ENCODE measurements around the gene PRDM12. TPM values are rescaled to one million over a fixed set of nuclear protein-coding genes. Genes with fewer than 3 reads are reported as not detected.
A peak's percentile ranks its signal among the peaks of the same experiment; 100 is the strongest.

The PRDM12 gene
- total RNA-seq, 4 donors from 2014 or later: not detected

DNA sequence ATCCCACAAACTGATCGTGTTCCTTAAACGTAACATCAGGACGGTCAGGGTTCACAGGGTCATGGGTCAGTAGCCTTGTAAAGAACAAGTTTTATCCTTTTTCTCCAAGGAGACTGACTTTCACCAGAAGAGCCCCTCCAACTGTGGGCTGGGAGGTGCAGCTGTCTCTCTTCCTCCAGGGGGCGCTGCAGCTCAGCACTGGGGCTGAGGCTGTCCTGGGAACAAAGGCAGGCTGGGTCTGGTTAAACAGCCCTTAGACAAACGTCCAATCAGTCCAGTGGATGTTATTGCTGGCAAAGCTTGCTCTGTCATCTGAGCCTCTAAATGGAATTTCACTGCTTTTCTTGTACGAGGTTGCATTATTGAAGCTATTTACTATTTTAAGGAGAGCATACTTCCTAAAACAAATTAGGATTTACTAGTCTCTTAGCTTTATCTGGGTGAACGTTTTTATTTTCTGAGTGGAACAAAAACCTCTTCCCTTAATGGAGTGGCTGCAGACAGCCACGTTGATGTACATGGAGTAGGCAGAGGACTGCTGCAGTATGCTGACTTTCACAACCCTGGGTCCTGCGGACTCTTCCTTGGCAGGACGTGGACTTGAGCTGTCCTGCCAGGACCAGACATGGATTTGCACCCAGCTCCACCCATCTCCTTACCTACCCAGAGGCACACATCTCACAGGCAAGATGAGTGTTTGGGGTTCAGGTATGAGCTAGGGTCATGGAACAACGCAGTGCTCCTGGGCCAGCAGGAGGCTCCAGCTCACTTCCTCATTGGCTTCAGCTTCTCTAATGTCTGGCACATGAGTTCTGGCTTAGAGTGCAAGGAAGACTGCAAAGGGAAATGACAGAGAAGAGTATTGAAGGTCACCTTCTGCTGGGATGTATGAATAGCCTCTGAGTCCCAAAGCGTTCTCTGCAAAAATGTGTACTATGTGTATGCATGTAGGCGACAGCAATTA is 36.9 kb downstream of the PRDM12 start:
- no peaks in the 10 kb centered on the region for H3K4me1 ChIP-seq
- intact Hi-C loops (cut with DNase I; ENCODE audit: low total_unique reads): loop anchor here (5.0 kb wide), 1 partner anchor 236 kb away; the partner anchor contains the start of gene FIBCD1
- H3K27me3 ChIP-seq: no peaks in the 10 kb centered on the region
- peak; percentile 60 to 66 for DNase-seq
- no peak for TF ChIP-seq POLR2A (IDR thresholded peaks at IDR 0.05)
- TF ChIP-seq, protein P1, sequence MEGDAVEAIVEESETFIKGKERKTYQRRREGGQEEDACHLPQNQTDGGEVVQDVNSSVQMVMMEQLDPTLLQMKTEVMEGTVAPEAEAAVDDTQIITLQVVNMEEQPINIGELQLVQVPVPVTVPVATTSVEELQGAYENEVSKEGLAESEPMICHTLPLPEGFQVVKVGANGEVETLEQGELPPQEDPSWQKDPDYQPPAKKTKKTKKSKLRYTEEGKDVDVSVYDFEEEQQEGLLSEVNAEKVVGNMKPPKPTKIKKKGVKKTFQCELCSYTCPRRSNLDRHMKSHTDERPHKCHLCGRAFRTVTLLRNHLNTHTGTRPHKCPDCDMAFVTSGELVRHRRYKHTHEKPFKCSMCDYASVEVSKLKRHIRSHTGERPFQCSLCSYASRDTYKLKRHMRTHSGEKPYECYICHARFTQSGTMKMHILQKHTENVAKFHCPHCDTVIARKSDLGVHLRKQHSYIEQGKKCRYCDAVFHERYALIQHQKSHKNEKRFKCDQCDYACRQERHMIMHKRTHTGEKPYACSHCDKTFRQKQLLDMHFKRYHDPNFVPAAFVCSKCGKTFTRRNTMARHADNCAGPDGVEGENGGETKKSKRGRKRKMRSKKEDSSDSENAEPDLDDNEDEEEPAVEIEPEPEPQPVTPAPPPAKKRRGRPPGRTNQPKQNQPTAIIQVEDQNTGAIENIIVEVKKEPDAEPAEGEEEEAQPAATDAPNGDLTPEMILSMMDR (IDR thresholded peaks at IDR 0.05): peak; percentile 74 to 81 (median 81)
- H3K9me3 ChIP-seq: no peaks in the 10 kb centered on the region
- H3K36me3 ChIP-seq: no peaks in the 10 kb centered on the region
- H3K4me3 ChIP-seq: no peak overlapping the region
- H3K27ac ChIP-seq: no peak overlapping the region

DNA sequence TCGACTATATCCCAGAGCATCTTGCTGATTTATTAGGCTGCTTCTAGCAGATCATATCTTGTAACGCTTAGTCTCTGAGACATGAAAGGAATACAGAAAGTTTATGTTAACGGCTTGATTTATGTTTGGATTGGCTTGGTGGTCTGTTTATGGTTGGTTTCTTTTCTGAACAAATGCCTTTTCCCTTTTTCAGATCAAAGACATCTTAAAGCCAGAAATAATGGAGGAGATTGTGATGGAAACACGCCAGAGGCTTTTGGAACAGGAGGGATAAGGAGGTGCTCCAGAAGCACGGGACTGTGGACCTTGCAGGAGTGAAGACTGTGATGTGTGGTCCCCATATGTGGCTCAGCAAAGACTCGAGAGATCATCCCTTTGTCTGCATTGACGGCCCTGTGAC is 39.1 kb downstream of the PRDM12 start:
- no peaks in the 10 kb centered on the region for H3K9me3 ChIP-seq
- DNase-seq: no peak
- no peaks in the 10 kb centered on the region for H3K36me3 ChIP-seq
- TF ChIP-seq, protein P1 (IDR thresholded peaks at IDR 0.05): no peak
- no peak for TF ChIP-seq POLR2A (IDR thresholded peaks at IDR 0.05)
- intact Hi-C loops (cut with DNase I; ENCODE audit: low total_unique reads): loop anchor here (5.0 kb wide), 1 partner anchor 234 kb away; the partner anchor contains the start of gene FIBCD1
- H3K27me3 ChIP-seq: no peaks in the 10 kb centered on the region
- no peaks in the 10 kb centered on the region for H3K4me1 ChIP-seq
- H3K27ac ChIP-seq: no peak overlapping the region
- H3K4me3 ChIP-seq: no peak overlapping the region

DNA sequence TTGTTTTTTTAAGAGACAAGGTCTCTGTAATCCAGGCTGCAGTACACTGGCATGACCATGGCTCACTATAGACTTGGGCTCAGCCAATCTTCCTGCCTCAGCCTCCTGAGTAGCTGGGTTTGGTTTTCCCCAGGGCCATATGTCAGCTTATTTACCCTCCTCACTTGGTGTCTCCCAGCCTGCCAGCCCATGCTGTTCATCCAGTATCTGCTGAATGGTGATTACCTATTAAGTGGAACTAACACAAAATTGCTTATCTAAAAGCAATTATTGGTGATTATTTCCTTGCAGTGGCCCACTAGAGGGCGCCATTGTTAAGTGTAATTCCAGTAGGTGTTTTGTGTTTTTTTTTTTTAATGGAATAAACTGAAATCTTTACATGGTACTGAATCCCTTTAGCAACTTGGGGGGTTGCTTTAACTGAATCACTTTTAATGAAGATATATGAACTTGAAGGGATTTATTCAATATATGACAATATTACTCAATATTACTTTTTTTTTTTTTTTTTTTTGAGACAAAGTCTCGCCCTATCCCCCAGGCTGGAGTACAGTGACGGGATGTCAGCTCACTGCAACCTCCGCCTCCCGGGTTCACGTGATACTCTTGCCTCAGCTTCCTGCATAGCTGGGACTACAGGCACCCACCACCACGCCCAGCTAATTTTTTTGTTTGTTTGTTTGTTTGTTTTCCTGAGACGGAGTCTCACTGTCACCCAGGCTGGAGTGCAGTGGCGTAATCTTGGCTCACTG is 43.0 kb downstream of the PRDM12 start:
- peak; percentile 52 to 69 for DNase-seq
- intact Hi-C loops (cut with DNase I; ENCODE audit: low total_unique reads): loop anchor here (5.0 kb wide), 1 partner anchor 160 kb away; no protein-coding TSS in a partner anchor

DNA sequence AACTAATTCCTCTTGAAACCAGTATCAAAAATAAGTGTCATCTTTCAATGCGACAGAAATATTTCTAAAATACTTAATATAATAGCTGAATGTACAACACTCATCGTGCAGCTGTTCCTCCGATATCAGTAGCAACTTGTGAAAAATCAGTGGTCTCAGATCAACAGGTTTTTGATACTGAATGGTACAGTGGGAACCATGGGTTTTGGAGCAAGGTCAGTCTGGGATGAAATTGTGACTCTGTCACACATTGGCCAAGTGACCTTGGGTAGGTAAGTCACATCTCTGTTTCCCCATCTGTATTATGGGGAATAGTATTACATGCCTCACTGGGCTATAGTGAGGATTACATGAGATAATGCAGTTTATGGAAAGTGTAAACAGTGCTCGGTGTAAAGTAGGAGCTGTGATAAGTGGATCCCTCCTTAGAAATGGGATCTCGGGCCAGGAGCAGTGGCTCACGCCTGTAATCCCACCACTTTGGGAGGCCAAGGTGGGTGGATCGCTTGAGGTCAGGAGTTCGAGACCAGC is 46.5 kb downstream of the PRDM12 start:
- intact Hi-C loops (cut with DNase I; ENCODE audit: low total_unique reads): no loop called here
- no peak overlapping the region for H3K4me3 ChIP-seq
- H3K9me3 ChIP-seq: no peaks in the 10 kb centered on the region
- H3K36me3 ChIP-seq: no peaks in the 10 kb centered on the region
- no peaks in the 10 kb centered on the region for H3K4me1 ChIP-seq
- no peak for TF ChIP-seq POLR2A (IDR thresholded peaks at IDR 0.05)
- TF ChIP-seq, protein P1 (IDR thresholded peaks at IDR 0.05): no peak
- no peaks in the 10 kb centered on the region for H3K27me3 ChIP-seq
- DNase-seq: no peak
- H3K27ac ChIP-seq: no peak overlapping the region

More for the DNA sequence above, 43.0 kb downstream of the PRDM12 start:
- TF ChIP-seq, protein P1 (IDR thresholded peaks at IDR 0.05): peak; percentile 66 to 74 (median 70)
- no peak for TF ChIP-seq POLR2A (IDR thresholded peaks at IDR 0.05)
- H3K4me3 ChIP-seq: no peak overlapping the region
- H3K9me3 ChIP-seq: no peaks in the 10 kb centered on the region
- H3K27me3 ChIP-seq: no peaks in the 10 kb centered on the region
- H3K27ac ChIP-seq: no peak overlapping the region
- H3K36me3 ChIP-seq: no peaks in the 10 kb centered on the region
- H3K4me1 ChIP-seq: no peaks in the 10 kb centered on the region

Measured in uterus (tissue), 4 donors.